GM23338 (cell line): ENCODE data around the gene TOX4. TPM values are rescaled to one million over a fixed set of nuclear protein-coding genes. Genes with fewer than 3 reads are reported as not detected.

Source experiments
- ATAC-seq: fragments of 200-7000 bp; cut with Tn5 transposase; 3 replicates; pipeline ENCODE4 v1.9.1; 2020
- DNase-seq: peaks from one replicate; pipeline ENCODE4 v3.0.0-alpha.2; 2015; ENCODE audit warnings: low spot score
- H2AFZ ChIP-seq: fragments of 200-600 bp; sonication (generic); 2 replicates; pipeline ENCODE4 v1.8.0; 2016; ENCODE audit warnings: antibody characterized with exemption, mild to moderate bottlenecking, moderate library complexity
- H3F3A ChIP-seq: fragments of 200-600 bp; sonication (generic); replicated peaks from 2 replicates; pipeline ENCODE4 v1.8.0; 2017; ENCODE audit warnings: antibody characterized with exemption, mixed run types, low read depth
- H3K27ac ChIP-seq: fragments of 200-600 bp; sonication (generic); 2 replicates; pipeline ENCODE4 v1.6.1; 2016; ENCODE audit warnings: low read depth
- H3K27me3 ChIP-seq: fragments of 200-600 bp; sonication (generic); 2 replicates; pipeline ENCODE4 v1.8.0; 2016; ENCODE audit warnings: mild to moderate bottlenecking, mixed run types, moderate library complexity; ENCODE audit not compliant: insufficient read depth
- H3K36me3 ChIP-seq: fragments of 200-600 bp; sonication (generic); 2 replicates; pipeline ENCODE4 v1.8.0; 2016; ENCODE audit warnings: mild to moderate bottlenecking; ENCODE audit not compliant: insufficient read depth
- H3K4me1 ChIP-seq: fragments of 200-600 bp; sonication (generic); 2 replicates; pipeline ENCODE4 v1.8.0; 2016; ENCODE audit warnings: mild to moderate bottlenecking, moderate library complexity; ENCODE audit not compliant: insufficient read depth
- H3K4me2 ChIP-seq: fragments of 200-600 bp; sonication (generic); 2 replicates; pipeline ENCODE4 v1.7.1; 2017; ENCODE audit warnings: mixed run types
- H3K4me3 ChIP-seq: fragments of 200-600 bp; sonication (generic); 2 replicates; pipeline ENCODE4 v1.6.1; 2016; ENCODE audit warnings: mixed run types
- H3K79me2 ChIP-seq: fragments of 200-600 bp; sonication (generic); replicated peaks from 2 replicates; pipeline ENCODE4 v1.8.0; 2017; ENCODE audit warnings: mild to moderate bottlenecking; ENCODE audit not compliant: insufficient read depth
- H3K9me2 ChIP-seq: fragments of 200-600 bp; sonication (generic); 2 replicates; pipeline ENCODE4 v1.8.0; 2017; ENCODE audit not compliant: insufficient read depth
- H4K20me1 ChIP-seq: fragments of 200-600 bp; sonication (generic); replicated peaks from 2 replicates; pipeline ENCODE4 v1.8.0; 2017; ENCODE audit warnings: mild to moderate bottlenecking; ENCODE audit not compliant: insufficient read depth
- H3K27ac Mint-ChIP-seq: 2 replicates; pipeline ENCODE4 v1.8.0; 2020; ENCODE audit warnings: inconsistent platforms, mild to moderate bottlenecking, moderate library complexity, mixed read lengths
- H3K27me3 Mint-ChIP-seq: 3 replicates; pipeline ENCODE4 v1.8.0; 2022; ENCODE audit warnings: low read depth, mild to moderate bottlenecking, moderate library complexity, mixed read lengths, inconsistent platforms; ENCODE audit not compliant: insufficient read depth, poor library complexity
- H3K36me3 Mint-ChIP-seq: 3 replicates; pipeline ENCODE4 v1.8.0; 2021; ENCODE audit warnings: low read depth, mild to moderate bottlenecking, inconsistent platforms, moderate library complexity, mixed read lengths
- H3K4me1 Mint-ChIP-seq: 3 replicates; pipeline ENCODE4 v1.8.0; 2020; ENCODE audit warnings: mild to moderate bottlenecking, inconsistent platforms, mixed read lengths
- H3K4me3 Mint-ChIP-seq: 3 replicates; pipeline ENCODE4 v1.8.0; 2021; ENCODE audit warnings: moderate library complexity, mild to moderate bottlenecking, inconsistent platforms, mixed read lengths
- H3K9me3 Mint-ChIP-seq: 3 replicates; pipeline ENCODE4 v1.8.0; 2020; ENCODE audit warnings: moderate library complexity, mild to moderate bottlenecking, inconsistent platforms, mixed read lengths
- CREB1 ChIP-seq: fragments of 250-450 bp; sonication (Bioruptor Pico); IDR thresholded peaks from 2 replicates; pipeline ENCODE4 v1.5.0; 2020; ENCODE audit warnings: low read depth, mild to moderate bottlenecking, moderate library complexity
- EZH2 ChIP-seq: fragments of 200-600 bp; sonication (generic); IDR thresholded peaks from one replicate; pipeline ENCODE4 v1.8.0; 2017; ENCODE audit warnings: antibody characterized with exemption, mild to moderate bottlenecking, low read depth; ENCODE audit not compliant: unreplicated experiment
- EZH2phosphoT487 ChIP-seq: fragments of 200-600 bp; sonication (generic); IDR thresholded peaks from one replicate; pipeline ENCODE4 v1.8.1; 2018; ENCODE audit warnings: antibody characterized with exemption; ENCODE audit not compliant: unreplicated experiment
- JUNB ChIP-seq: IDR thresholded peaks from one replicate; pipeline ENCODE4 v1.6.1; 2016; ENCODE audit warnings: antibody characterized with exemption; ENCODE audit not compliant: unreplicated experiment
- NANOG ChIP-seq: IDR thresholded peaks from 2 replicates; pipeline ENCODE4 v1.6.1; 2016; ENCODE audit warnings: antibody characterized with exemption, borderline replicate concordance
- POLR2AphosphoS5 ChIP-seq: IDR thresholded peaks from 2 replicates; pipeline ENCODE4 v1.6.1; 2016; ENCODE audit warnings: antibody characterized with exemption, low read depth
- STAT1 ChIP-seq: IDR thresholded peaks from one replicate; pipeline ENCODE4 v1.6.1; 2016; ENCODE audit warnings: antibody characterized with exemption; ENCODE audit not compliant: unreplicated experiment
- ZNF114 ChIP-seq: fragments of 250-450 bp; sonication (Bioruptor Pico); IDR thresholded peaks from 2 replicates; pipeline ENCODE4 v1.5.0; 2020; ENCODE audit warnings: mild to moderate bottlenecking, moderate library complexity
- ZNF331 ChIP-seq: fragments of 250-450 bp; sonication (Bioruptor Pico); IDR thresholded peaks from 2 replicates; pipeline ENCODE4 v1.5.0; 2020; ENCODE audit warnings: low read depth, mild to moderate bottlenecking, moderate library complexity
- polyA plus RNA-seq: library from polyadenylated mRNA; unstranded; fragments of >200 nt; fragmentation: Nextera tagmentation; extraction: Ambion mirVana; gene quantifications from 2 replicates; pipeline ENCODE4 v1.2.1, GENCODE V29; 2016
- total RNA-seq: library from RNA; depleted of rRNA; stranded (reverse); fragments of >200 nt; shearing (Covaris generic); gene quantifications from 2 replicates; pipeline ENCODE4 v1.2.3, GENCODE V29; 2014
- TF ChIP-seq, protein P1 (sequence below), 2 experiments: fragments of 200-600 bp in 1 of 2; sonication (generic) in 1 of 2; conservative IDR thresholded peaks; 2 replicates each; pipeline versions ENCODE4 v1.5.1 to v1.6.1; 2016 to 2017; ENCODE audit warnings: antibody characterized with exemption in 2 of 2, low read depth in 2 of 2, mild to moderate bottlenecking in 2 of 2, moderate library complexity in 1 of 2
- TF ChIP-seq, protein P2 (sequence below): fragments of 250-450 bp; sonication (Bioruptor Pico); IDR thresholded peaks from 2 replicates; pipeline ENCODE4 v1.5.0; 2020; ENCODE audit warnings: mild to moderate bottlenecking, moderate library complexity
- TF ChIP-seq, protein P3 (sequence below): IDR thresholded peaks from one replicate; pipeline ENCODE4 v1.6.1; 2018; ENCODE audit warnings: antibody characterized with exemption; ENCODE audit not compliant: unreplicated experiment

The TOX4 gene
- total and polyA plus RNA-seq, 2 experiments from 2014 or later, result 45.6 to 72.8 TPM

DNA sequence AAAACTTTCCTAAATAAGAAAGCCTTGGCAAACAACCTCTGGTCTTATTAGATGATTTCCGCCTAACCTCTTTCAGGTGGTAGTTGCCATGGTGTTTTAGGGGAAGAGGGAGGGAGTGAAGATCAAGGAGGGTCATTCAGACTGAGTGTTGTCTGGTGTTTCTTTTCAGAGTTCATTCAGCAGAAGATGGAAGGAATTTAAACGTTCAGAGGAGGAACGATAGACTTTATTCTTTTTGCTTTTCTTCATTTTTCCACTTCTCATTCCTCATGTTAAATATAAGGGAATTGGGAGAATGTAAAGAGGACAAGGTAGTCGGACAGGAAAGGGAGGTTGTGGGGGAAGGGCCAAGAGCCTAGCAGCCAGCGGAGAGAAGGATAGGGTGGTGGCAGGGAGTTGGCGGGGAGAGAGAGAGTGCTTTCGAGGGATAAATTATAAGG lies 66.5 kb downstream of the TOX4 start:
- Histone ChIP-seq H4K20me1 (no peaks in the 10 kb centered on the region), H3K4me2 (peak overlapping the region; percentile 14), H3F3A (no peaks in the 10 kb centered on the region), H3K4me3 (peak overlapping the region; percentile 6; the same call in 1 of the 2 replicates), H3K36me3 (no peaks in the 10 kb centered on the region), H3K27me3 (no peaks in the 10 kb centered on the region), H3K9me2 (no peaks in the 10 kb centered on the region), H3K4me1 (peaks cover 30% of the 10 kb centered on the region), H2AFZ (no peak overlapping the region), H3K79me2 (peaks cover 5% of the 10 kb centered on the region), H3K27ac (peak overlapping the region; percentile 46)
- H3K4me3 Mint-ChIP-seq, result peak overlapping the region; percentile 49
- H3K27me3 Mint-ChIP-seq, result peaks cover 25% of the 10 kb centered on the region
- ATAC-seq, result peak; percentile 82
- H3K36me3 Mint-ChIP-seq, result peaks cover 14% of the 10 kb centered on the region; the same call in 2 of the 3 replicates
- H3K9me3 Mint-ChIP-seq, result peaks cover 21% of the 10 kb centered on the region
- TF ChIP-seq ZNF331, result no peak
- TF ChIP-seq STAT1, result no peak
- TF ChIP-seq JUNB, result no peak
- TF ChIP-seq, protein P1, sequence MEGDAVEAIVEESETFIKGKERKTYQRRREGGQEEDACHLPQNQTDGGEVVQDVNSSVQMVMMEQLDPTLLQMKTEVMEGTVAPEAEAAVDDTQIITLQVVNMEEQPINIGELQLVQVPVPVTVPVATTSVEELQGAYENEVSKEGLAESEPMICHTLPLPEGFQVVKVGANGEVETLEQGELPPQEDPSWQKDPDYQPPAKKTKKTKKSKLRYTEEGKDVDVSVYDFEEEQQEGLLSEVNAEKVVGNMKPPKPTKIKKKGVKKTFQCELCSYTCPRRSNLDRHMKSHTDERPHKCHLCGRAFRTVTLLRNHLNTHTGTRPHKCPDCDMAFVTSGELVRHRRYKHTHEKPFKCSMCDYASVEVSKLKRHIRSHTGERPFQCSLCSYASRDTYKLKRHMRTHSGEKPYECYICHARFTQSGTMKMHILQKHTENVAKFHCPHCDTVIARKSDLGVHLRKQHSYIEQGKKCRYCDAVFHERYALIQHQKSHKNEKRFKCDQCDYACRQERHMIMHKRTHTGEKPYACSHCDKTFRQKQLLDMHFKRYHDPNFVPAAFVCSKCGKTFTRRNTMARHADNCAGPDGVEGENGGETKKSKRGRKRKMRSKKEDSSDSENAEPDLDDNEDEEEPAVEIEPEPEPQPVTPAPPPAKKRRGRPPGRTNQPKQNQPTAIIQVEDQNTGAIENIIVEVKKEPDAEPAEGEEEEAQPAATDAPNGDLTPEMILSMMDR (conservative IDR thresholded peaks at IDR 0.05; ENCODE audit: low read depth in 2 of 2), result no peak
- TF ChIP-seq EZH2, result no peak
- TF ChIP-seq NANOG, result no peak
- TF ChIP-seq, protein P2, sequence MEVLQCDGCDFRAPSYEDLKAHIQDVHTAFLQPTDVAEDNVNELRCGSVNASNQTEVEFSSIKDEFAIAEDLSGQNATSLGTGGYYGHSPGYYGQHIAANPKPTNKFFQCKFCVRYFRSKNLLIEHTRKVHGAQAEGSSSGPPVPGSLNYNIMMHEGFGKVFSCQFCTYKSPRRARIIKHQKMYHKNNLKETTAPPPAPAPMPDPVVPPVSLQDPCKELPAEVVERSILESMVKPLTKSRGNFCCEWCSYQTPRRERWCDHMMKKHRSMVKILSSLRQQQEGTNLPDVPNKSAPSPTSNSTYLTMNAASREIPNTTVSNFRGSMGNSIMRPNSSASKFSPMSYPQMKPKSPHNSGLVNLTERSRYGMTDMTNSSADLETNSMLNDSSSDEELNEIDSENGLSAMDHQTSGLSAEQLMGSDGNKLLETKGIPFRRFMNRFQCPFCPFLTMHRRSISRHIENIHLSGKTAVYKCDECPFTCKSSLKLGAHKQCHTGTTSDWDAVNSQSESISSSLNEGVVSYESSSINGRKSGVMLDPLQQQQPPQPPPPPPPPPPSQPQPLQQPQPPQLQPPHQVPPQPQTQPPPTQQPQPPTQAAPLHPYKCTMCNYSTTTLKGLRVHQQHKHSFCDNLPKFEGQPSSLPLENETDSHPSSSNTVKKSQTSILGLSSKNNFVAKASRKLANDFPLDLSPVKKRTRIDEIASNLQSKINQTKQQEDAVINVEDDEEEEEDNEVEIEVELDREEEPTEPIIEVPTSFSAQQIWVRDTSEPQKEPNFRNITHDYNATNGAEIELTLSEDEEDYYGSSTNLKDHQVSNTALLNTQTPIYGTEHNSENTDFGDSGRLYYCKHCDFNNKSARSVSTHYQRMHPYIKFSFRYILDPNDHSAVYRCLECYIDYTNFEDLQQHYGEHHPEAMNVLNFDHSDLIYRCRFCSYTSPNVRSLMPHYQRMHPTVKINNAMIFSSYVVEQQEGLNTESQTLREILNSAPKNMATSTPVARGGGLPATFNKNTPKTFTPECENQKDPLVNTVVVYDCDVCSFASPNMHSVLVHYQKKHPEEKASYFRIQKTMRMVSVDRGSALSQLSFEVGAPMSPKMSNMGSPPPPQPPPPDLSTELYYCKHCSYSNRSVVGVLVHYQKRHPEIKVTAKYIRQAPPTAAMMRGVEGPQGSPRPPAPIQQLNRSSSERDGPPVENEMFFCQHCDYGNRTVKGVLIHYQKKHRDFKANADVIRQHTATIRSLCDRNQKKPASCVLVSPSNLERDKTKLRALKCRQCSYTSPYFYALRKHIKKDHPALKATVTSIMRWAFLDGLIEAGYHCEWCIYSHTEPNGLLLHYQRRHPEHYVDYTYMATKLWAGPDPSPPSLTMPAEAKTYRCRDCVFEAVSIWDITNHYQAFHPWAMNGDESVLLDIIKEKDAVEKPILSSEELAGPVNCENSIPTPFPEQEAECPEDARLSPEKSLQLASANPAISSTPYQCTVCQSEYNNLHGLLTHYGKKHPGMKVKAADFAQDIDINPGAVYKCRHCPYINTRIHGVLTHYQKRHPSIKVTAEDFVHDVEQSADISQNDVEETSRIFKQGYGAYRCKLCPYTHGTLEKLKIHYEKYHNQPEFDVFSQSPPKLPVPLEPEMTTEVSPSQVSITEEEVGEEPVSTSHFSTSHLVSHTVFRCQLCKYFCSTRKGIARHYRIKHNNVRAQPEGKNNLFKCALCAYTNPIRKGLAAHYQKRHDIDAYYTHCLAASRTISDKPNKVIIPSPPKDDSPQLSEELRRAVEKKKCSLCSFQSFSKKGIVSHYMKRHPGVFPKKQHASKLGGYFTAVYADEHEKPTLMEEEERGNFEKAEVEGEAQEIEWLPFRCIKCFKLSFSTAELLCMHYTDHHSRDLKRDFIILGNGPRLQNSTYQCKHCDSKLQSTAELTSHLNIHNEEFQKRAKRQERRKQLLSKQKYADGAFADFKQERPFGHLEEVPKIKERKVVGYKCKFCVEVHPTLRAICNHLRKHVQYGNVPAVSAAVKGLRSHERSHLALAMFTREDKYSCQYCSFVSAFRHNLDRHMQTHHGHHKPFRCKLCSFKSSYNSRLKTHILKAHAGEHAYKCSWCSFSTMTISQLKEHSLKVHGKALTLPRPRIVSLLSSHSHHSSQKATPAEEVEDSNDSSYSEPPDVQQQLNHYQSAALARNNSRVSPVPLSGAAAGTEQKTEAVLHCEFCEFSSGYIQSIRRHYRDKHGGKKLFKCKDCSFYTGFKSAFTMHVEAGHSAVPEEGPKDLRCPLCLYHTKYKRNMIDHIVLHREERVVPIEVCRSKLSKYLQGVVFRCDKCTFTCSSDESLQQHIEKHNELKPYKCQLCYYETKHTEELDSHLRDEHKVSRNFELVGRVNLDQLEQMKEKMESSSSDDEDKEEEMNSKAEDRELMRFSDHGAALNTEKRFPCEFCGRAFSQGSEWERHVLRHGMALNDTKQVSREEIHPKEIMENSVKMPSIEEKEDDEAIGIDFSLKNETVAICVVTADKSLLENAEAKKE (CRISPR knock-in tag), result no peak
- no peak for TF ChIP-seq EZH2phosphoT487
- TF ChIP-seq, protein P3, sequence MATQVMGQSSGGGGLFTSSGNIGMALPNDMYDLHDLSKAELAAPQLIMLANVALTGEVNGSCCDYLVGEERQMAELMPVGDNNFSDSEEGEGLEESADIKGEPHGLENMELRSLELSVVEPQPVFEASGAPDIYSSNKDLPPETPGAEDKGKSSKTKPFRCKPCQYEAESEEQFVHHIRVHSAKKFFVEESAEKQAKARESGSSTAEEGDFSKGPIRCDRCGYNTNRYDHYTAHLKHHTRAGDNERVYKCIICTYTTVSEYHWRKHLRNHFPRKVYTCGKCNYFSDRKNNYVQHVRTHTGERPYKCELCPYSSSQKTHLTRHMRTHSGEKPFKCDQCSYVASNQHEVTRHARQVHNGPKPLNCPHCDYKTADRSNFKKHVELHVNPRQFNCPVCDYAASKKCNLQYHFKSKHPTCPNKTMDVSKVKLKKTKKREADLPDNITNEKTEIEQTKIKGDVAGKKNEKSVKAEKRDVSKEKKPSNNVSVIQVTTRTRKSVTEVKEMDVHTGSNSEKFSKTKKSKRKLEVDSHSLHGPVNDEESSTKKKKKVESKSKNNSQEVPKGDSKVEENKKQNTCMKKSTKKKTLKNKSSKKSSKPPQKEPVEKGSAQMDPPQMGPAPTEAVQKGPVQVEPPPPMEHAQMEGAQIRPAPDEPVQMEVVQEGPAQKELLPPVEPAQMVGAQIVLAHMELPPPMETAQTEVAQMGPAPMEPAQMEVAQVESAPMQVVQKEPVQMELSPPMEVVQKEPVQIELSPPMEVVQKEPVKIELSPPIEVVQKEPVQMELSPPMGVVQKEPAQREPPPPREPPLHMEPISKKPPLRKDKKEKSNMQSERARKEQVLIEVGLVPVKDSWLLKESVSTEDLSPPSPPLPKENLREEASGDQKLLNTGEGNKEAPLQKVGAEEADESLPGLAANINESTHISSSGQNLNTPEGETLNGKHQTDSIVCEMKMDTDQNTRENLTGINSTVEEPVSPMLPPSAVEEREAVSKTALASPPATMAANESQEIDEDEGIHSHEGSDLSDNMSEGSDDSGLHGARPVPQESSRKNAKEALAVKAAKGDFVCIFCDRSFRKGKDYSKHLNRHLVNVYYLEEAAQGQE, result no peak
- no peak for TF ChIP-seq ZNF114 (CRISPR knock-in tag)
- no peak for TF ChIP-seq CREB1 (CRISPR knock-in tag)
- TF ChIP-seq POLR2AphosphoS5, result no peak
- peak overlapping the region; percentile 85 for H3K27ac Mint-ChIP-seq
- peaks cover 35% of the 10 kb centered on the region for H3K4me1 Mint-ChIP-seq
- peak; percentile 84 for DNase-seq
